ENCODE results near the gene DDX46.
A peak's percentile ranks its signal among the peaks of the same experiment; 100 is the strongest.
"Not testable (repeated sequence)": the region's sequence is repeated elsewhere in the genome, so short reads cannot be mapped to it uniquely, and the experiment has no call there.

The DDX46 gene

GRCh38 chr5:134758504-134759341 is at the start of gene DDX46:
TSS of gene DDX46 (plus strand) at chr5:134758779. CDS start at chr5:134758939, 160 bp downstream.
- peak; percentile 94 for DNase-seq (ENCODE audit: low spot score)

- DNase-seq (ENCODE audit: low spot score): no peak
Measured at GRCh38 chr5:134714120-134714519, 44.5 kb upstream of the DDX46 start.

- DNase-seq (ENCODE audit: low spot score): no peak
Measured at GRCh38 chr5:134714541-134714940, 44.0 kb upstream of the DDX46 start.

GRCh38 chr5:134715466-134715865 is 43.1 kb upstream of the DDX46 start:
- DNase-seq (ENCODE audit: low spot score): not testable (repeated sequence)

- no peak for DNase-seq (ENCODE audit: low spot score)
Measured at GRCh38 chr5:134724872-134725271, 33.7 kb upstream of the DDX46 start.

GRCh38 chr5:134732819-134733218 is 25.8 kb upstream of the DDX46 start:
- no peak for DNase-seq (ENCODE audit: low spot score)

GRCh38 chr5:134735243-134735642 is 23.3 kb upstream of the DDX46 start:
- peak; percentile 35 for DNase-seq (ENCODE audit: low spot score)

GRCh38 chr5:134736173-134736812 is 22.3 kb upstream of the DDX46 start:
- no peak for DNase-seq (ENCODE audit: low spot score)

- peak; percentile 97 for DNase-seq (ENCODE audit: low spot score)
Measured at GRCh38 chr5:134738133-134738962, 20.2 kb upstream of the DDX46 start, which contains the start of gene CAMLG. TSS of gene CAMLG (plus strand) at chr5:134738548. CDS start at chr5:134738621, 73 bp downstream.

- DNase-seq (ENCODE audit: low spot score): peak; percentile 78
Measured at GRCh38 chr5:134738963-134739661, 19.5 kb upstream of the DDX46 start.

- no peak for DNase-seq (ENCODE audit: low spot score)
Measured at GRCh38 chr5:134741052-134741451, 17.5 kb upstream of the DDX46 start.

GRCh38 chr5:134742134-134742533 is 16.4 kb upstream of the DDX46 start:
- DNase-seq (ENCODE audit: low spot score): no peak

GRCh38 chr5:134749415-134749814 is 9.2 kb upstream of the DDX46 start:
- no peak for DNase-seq (ENCODE audit: low spot score)

GRCh38 chr5:134758176-134758503 is 439 bp upstream of the DDX46 start:
- no peak for DNase-seq (ENCODE audit: low spot score)

GRCh38 chr5:134767528-134768291 is 9.1 kb downstream of the DDX46 start:
- not testable (repeated sequence) for DNase-seq (ENCODE audit: low spot score)

GRCh38 chr5:134769206-134769605 is 10.6 kb downstream of the DDX46 start:
- DNase-seq (ENCODE audit: low spot score): no peak

- no peak for DNase-seq (ENCODE audit: low spot score)
Measured at GRCh38 chr5:134772461-134773125, 14.0 kb downstream of the DDX46 start.

- DNase-seq (ENCODE audit: low spot score): no peak
Measured at GRCh38 chr5:134777366-134777765, 18.8 kb downstream of the DDX46 start.

- no peak for DNase-seq (ENCODE audit: low spot score)
Measured at GRCh38 chr5:134784241-134784920, 25.8 kb downstream of the DDX46 start.
